ENCODE results near the gene CCDC188. TPM values are rescaled to one million over a fixed set of nuclear protein-coding genes. Genes with fewer than 3 reads are reported as not detected.

Gene CCDC188
- polyA plus RNA-seq (2011; rRNA removed) (4.9 and 6.5 TPM in 2 replicates), polyA minus RNA-seq (2011; rRNA and poly(A)+ RNA removed) (0.98 and 1.6 TPM in 2 replicates)

- TF ChIP-seq CTCF (IDR thresholded peaks at IDR 0.05; ENCODE audit: insufficient read depth, low read depth, low read length) = no peak
- ChIA-PET CTCF (no interaction called here), POLR2A (no interaction called here)
- peaks cover 1% of the 10 kb centered on the region for H3K36me3 ChIP-seq (ENCODE audit: control insufficient read depth, insufficient read depth, low read length)
- H3K4me3 ChIP-seq (ENCODE audit: low read depth, low read length) = no peak within 1 kb of the TSS
- no peak for DNase-seq (ENCODE audit: low read depth)
- H3K27me3 ChIP-seq (ENCODE audit: control insufficient read depth, insufficient read depth, low read length) = no peaks in the 10 kb centered on the region
These were observed at the start of gene CCDC188 for GRCh38 chr22:20150381-20151275. CCDC188 (minus strand) TSS chr22:20151055; CDS start chr22:20150986, 69 bp downstream.

- ChIA-PET POLR2A (no interaction called here), CTCF (interaction anchor here (0.7 to 1.1 kb wide), 2 partner anchors 10 to 22 kb away, joined by 3 read pairs; no protein-coding TSS in a partner anchor)
- TF ChIP-seq CTCF (IDR thresholded peaks at IDR 0.05; ENCODE audit: insufficient read depth, low read depth, low read length) = no peak
- peaks cover 8% of the 10 kb centered on the region for H3K27me3 ChIP-seq (ENCODE audit: control insufficient read depth, insufficient read depth, low read length)
- H3K4me3 ChIP-seq (ENCODE audit: low read depth, low read length) = no peak overlapping the region
- no peaks in the 10 kb centered on the region for H3K36me3 ChIP-seq (ENCODE audit: control insufficient read depth, insufficient read depth, low read length)
- no peak for DNase-seq (ENCODE audit: low read depth)
These were observed 49.1 kb upstream of the CCDC188 start for GRCh38 chr22:20199906-20200305.

GRCh38 chr22:20199413-20199842 is 48.6 kb upstream of the CCDC188 start:
- ChIA-PET CTCF (interaction anchor here (1.1 kb wide), 1 partner anchor 21 kb away, joined by 3 read pairs; no protein-coding TSS in a partner anchor), POLR2A (no interaction called here)
- no peak for TF ChIP-seq CTCF (IDR thresholded peaks at IDR 0.05; ENCODE audit: insufficient read depth, low read depth, low read length)
- H3K4me3 ChIP-seq (ENCODE audit: low read depth, low read length) = no peak overlapping the region
- H3K27me3 ChIP-seq (ENCODE audit: control insufficient read depth, insufficient read depth, low read length) = peaks cover 8% of the 10 kb centered on the region
- no peaks in the 10 kb centered on the region for H3K36me3 ChIP-seq (ENCODE audit: control insufficient read depth, insufficient read depth, low read length)
- DNase-seq (ENCODE audit: low read depth) = no peak

- no peak for TF ChIP-seq CTCF (IDR thresholded peaks at IDR 0.05; ENCODE audit: insufficient read depth, low read depth, low read length)
- ChIA-PET POLR2A (no interaction called here), CTCF (interaction anchor here (1.2 kb wide), 1 partner anchor 42 kb away, joined by 3 read pairs; no protein-coding TSS in a partner anchor)
- Histone ChIP-seq H3K36me3 (ENCODE audit: control insufficient read depth, insufficient read depth, low read length) (no peaks in the 10 kb centered on the region), H3K27me3 (ENCODE audit: control insufficient read depth, insufficient read depth, low read length) (peaks cover 8% of the 10 kb centered on the region), H3K4me3 (ENCODE audit: low read depth, low read length) (no peak overlapping the region)
- no peak for DNase-seq (ENCODE audit: low read depth)
These were observed 47.9 kb upstream of the CCDC188 start for GRCh38 chr22:20198557-20199319.

Measured in BJ (cell line).